HG02571 (cell line): ENCODE measurements around the gene C6orf52.

Source experiments
- ATAC-seq: cut with Tn5 transposase; IDR thresholded peaks from one replicate; pipeline ENCODE4 v1.9.1; 2021; ENCODE audit warnings: mild to moderate bottlenecking, moderate library complexity; ENCODE audit not compliant: unreplicated experiment

Gene C6orf52

DNA sequence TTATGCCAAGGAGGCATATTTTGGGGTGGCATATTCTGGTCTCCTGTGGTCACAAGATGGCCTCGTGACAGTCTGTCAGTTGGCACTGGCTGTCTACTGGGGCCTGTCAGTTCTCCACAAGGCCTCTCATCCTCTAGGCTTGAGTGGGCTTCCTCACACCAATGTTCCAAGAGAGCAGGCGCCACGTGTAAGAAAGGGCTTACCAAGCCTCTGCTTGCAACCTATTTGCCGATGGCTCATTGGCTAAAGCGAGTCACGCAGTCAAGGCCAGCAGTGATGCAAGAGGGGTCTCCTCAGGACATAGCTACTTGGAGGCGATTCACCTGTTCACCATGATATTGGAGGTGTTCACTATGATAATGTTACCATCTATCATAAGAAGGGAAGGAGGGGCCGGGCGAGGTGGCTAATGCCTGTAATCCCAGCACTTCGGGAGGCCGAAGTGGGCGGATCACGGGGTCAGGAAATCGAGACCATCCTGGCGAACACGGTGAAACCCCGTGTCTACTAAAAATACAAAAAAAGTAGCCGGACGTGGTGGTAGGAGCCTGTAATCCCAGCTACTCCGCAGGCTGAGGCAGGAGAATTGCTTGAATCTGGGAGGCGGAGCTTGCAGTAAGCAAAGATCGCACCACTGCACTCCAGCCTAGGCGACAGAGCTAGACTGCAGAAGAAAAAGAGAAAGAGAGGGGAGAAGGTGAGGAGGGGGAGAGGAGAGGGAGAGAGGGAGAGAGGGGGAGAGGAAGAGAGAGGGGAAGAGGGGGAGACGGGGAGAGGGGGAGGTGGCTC, 35.3 kb downstream of the C6orf52 start:
- ATAC-seq: no peak

DNA sequence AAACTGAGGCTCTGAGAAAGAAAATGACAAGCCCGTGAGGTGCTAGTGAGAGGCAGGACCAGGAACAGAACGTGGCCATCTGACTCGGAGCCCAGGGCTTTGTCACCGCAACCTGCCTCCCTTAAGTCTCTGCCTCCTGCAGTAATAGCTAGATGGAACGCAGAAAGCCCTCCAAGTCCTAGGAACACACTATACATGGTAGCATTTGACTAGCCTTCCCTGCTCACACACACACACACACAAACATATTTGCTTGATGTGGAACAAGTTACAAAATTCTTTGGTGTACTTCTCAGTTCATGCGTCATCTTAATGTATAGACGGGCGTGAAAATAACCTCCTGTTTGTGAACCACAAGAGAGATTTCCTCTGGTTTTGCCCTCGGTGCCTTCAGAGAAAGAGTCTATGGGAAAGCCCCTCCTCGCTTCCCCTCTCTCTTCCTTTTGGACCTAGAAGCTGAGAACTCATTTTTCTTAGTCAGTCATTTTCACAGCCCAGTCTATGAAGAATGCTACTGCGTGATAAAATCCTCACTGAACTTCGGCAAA, 38.8 kb downstream of the C6orf52 start:
- no peak for ATAC-seq

DNA sequence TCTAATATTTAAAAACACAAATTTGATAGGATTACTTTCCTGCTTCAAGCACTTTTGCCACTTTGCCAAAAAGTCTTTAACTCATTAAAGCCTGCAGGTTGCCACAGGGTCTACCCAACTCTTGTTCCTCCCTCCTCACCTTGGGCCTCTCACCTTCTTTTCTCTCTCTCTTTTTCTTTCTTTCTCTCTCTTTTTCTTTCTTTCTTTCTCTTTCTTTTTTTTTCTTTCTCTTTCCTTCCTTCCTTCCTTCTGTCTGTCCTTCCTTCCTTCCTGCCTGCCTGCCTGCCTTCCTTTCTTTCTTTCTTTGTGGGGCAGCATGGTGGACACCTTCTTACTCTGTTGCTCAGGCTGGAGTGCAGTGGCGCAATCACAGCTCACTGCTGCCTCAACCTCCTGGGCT, 50.2 kb downstream of the C6orf52 start:
- ATAC-seq: no peak

DNA sequence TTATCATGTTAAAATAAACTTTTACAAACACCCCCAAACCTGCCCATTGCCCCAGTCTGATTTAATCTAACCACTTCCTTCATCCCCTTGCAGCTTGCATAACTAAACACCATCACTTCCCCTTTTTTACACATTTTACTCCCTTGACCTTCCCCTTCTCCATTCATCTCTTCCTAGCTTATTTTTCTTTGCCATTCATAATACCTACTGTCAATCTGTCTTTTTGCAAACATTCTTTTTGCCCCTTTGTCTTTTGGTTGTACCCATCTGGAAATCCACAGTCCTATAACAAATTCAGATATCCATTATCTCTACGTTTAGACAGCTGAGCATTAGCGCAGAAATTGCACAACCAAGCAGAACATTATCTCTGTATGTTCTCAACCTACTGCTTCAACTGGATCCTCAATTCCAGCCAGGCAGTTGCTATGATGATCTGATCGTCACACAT, 51.2 kb downstream of the C6orf52 start:
- ATAC-seq: no peak

DNA sequence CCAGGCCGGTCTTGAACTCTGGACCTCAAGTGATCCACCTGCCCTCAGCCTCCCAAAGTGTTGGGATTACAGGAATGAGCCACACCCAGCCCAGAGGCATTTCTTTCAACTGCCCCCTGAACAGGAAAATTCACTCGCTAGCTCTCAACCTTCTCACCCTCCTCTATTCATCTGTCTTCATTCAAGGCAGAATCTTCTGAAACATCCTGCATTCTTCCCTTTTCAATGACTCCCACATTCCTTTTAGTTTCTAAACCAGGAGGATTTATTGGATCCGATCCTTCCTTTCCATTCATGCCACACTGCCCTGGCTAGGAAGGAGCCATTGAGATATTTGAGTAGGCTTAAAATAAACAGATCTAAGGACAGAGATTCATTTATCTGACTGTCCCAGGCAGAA, 52.9 kb downstream of the C6orf52 start:
- ATAC-seq: no peak

DNA sequence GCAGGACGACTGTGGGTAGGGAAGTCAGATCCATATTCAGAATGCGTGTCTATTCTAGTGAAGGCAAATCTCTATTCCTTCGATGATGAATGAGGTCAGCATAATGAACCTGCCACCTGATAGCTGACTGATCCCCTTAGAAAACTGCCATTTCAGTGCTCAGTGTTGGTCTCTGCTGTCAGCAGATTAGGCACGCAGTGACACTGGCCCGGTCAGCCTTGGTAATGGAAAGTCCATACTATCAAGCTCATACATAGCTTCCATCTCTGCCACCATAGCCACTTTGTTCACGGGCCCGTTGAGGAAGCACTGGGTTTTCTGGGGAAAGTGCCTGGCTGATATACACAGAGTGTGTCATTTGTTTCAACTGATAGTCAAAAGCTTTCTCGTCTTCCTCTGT, 54.0 kb downstream of the C6orf52 start:
- no peak for ATAC-seq

DNA sequence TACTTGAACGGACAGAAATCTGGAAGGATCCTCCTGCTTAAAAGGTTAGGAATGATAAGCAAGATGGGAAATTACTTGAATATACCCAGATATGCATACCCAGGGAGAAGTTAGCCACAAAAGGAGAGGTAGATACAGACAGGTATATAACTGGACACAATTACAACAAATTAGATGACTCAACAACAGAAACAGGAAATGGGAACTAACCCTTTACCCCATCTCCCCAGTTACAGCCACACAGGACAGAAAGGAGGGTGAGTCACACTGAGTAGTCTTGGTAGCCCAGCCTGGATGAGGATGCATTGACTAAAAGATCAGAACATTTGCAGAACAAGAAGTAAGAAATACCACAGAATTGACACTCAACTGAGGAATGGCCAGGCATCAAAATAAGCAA, 61.2 kb downstream of the C6orf52 start:
- peak; percentile 82 for ATAC-seq

DNA sequence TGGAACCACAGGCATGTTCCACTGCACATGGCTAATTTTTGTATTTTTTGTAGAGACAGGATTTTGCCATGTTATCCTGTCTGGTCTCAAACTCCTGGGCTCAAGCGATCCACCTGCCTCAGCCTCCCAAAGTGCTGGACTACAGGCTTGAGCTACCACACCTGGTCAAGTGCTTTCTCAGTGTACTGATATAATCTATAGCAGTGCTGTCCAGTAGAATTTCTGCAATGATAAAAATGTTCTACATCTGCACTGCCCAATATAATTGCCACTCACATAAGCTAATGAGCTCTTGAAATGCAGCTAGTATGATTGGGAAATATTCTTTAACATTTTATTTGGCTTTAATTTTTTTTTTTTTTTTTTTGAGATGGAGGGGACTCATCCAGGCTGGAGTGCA, 64.2 kb downstream of the C6orf52 start:
- ATAC-seq: no peak

DNA sequence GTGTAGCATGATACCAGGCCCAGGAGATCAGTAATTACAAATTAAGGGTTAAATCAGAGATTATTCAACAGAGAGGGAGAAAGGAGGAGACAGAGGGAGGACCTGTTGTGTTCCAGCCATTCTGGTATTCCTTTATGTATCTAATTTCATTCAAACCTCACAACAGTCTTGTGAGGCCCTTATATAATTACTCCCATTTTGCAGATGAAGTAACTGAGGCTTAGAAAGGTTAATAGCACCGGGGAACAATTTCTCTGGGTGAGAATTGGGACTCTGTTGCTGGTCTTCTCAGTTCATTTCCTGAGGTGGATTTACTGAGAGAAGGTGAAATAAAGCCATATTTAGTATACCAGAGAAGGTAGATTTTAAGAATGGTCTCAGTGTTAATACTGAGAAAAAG, 66.6 kb downstream of the C6orf52 start:
- no peak for ATAC-seq

DNA sequence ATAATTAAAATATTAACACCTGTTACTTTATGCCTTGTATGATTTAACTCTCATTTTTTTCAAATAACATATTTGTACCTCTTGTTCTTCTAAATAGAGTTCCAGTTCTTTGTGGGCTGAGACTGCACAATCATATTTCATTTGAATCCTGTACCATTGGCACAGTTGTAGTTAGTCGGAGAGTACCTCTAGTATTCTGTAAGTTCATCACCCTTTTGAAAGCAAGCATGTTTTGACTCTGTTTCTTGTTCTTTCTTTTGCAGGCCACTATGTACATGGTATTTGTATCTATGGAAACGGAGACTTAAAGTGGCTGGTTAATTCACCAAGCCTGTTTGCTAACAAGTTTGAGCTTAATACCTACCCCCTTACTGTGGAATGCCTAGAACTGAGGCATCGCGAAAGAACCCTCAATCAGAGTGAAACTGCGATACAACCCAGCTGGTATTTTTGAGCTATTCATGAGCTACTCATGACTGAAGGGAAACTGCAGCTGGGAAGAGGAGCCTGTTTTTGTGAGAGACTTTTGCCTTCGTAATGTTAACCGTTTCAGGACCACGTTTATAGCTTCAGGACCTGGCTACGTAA, 68.2 kb downstream of the C6orf52 start:
- peak; percentile 82 for ATAC-seq

DNA sequence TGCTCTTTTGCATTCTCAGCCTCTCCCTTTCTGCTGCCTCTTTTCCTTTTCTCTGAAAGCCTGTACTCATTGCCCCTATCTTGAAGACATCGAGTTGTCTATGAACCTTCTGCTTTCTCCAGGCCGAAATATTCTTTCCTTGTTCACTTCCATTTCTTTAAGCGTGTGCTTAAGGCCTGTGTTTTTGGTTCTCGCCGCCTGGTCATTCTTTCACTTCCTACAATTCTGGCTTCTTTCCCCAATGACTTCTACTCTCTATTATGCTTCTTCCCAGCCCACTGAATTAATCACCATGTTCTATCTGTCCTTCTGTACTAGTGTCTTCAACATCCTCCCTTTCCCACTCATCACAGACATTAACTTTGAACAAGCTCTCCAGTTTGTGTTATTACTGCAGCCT, 69.6 kb downstream of the C6orf52 start:
- ATAC-seq: no peak

DNA sequence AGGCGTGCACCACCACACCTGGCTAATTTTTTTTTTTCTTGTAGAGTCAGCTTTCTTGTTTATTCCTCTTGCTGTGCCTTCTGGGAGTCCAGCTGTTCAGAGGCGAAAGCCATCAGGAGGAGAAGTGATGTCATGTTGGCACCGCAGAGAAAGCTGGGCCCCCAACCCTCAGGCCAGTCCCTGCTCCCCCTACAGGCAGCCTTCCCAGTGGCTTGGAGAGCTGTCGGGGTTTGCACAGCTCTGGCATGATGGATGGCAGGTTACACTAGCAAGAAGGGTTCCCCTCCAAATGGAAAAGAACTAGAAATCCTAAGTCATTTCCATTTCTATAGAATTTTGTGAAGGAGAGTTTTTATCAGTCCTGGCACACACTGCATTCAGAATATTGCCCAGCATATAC, 72.6 kb downstream of the C6orf52 start:
- ATAC-seq: no peak
